Keratinocyte (primary cell): Measurements from ENCODE around the gene PLXNB3. TPM values are rescaled to one million over a fixed set of nuclear protein-coding genes. Genes with fewer than 3 reads are reported as not detected.

Experiments used
- DNase-seq: peaks from one replicate; pipeline ENCODE4 v3.0.0-alpha.2; 2011; ENCODE audit warnings: low read depth, missing footprints, low spot score
- FAIRE-seq: peaks from 2 replicates; lab custom pipeline; 2011; peaks lifted over from hg19 to GRCh38; lab: Jason Lieb, UNC
- H2AFZ ChIP-seq: 2 replicates; pipeline ENCODE4 v1.6.0; 2012; ENCODE audit warnings: low read length, control low read depth, inconsistent platforms; ENCODE audit not compliant: control insufficient read depth
- H3K27ac ChIP-seq: 2 replicates; pipeline ENCODE4 v1.5.1; 2011; ENCODE audit warnings: low read length; ENCODE audit not compliant: control insufficient read depth, insufficient read depth
- H3K27me3 ChIP-seq: 3 replicates; pipeline ENCODE4 v1.6.0; 2011; ENCODE audit warnings: low read length; ENCODE audit not compliant: control insufficient read depth, insufficient read depth; ENCODE audit errors: extremely low read depth
- H3K36me3 ChIP-seq, 2 experiments: 2 replicates in 1 of 2; 3 replicates in 1 of 2; pipeline ENCODE4 v1.5.1; 2011; ENCODE audit warnings: low read length in 2 of 2, mild to moderate bottlenecking in 1 of 2; ENCODE audit not compliant: control insufficient read depth in 2 of 2, insufficient read depth in 2 of 2; ENCODE audit errors: extremely low read depth in 1 of 2
- H3K4me1 ChIP-seq: 3 replicates; pipeline ENCODE4 v1.5.1; 2011; ENCODE audit warnings: low read length; ENCODE audit not compliant: control insufficient read depth, insufficient read depth; ENCODE audit errors: extremely low read depth
- H3K4me2 ChIP-seq: 3 replicates; pipeline ENCODE4 v1.6.0; 2011; ENCODE audit warnings: low read depth, low read length; ENCODE audit not compliant: control insufficient read depth, insufficient read depth; ENCODE audit errors: extremely low read depth
- H3K4me3 ChIP-seq, 3 experiments: fragments of 200-600 bp in 1 of 3; sonication (generic) in 1 of 3; 2 replicates in 2 of 3; 3 replicates in 1 of 3; pipeline ENCODE4 v1.5.1; 2011 to 2016; ENCODE audit warnings: low read length in 3 of 3, mild to moderate bottlenecking in 3 of 3, control low read depth in 2 of 3, inconsistent platforms in 1 of 3, low read depth in 1 of 3, mixed read lengths in 1 of 3, mixed run types in 1 of 3, moderate library complexity in 1 of 3; ENCODE audit not compliant: control insufficient read depth in 2 of 3, insufficient read depth in 2 of 3; ENCODE audit errors: extremely low read depth in 1 of 3
- H3K79me2 ChIP-seq: 2 replicates; pipeline ENCODE4 v1.6.0; 2012; ENCODE audit warnings: low read length; ENCODE audit not compliant: control insufficient read depth, insufficient read depth
- H3K9ac ChIP-seq: 3 replicates; pipeline ENCODE4 v1.6.0; 2011; ENCODE audit warnings: low read length; ENCODE audit not compliant: control insufficient read depth, insufficient read depth; ENCODE audit errors: extremely low read depth
- H3K9me1 ChIP-seq: 3 replicates; pipeline ENCODE4 v1.6.0; 2011; ENCODE audit warnings: low read length; ENCODE audit not compliant: control insufficient read depth, insufficient read depth; ENCODE audit errors: extremely low read depth
- H3K9me3 ChIP-seq: 2 replicates; pipeline ENCODE4 v1.5.1; 2012; ENCODE audit warnings: low read depth, low read length; ENCODE audit not compliant: control insufficient read depth
- H4K20me1 ChIP-seq: 3 replicates; pipeline ENCODE4 v1.6.0; 2011; ENCODE audit warnings: low read length; ENCODE audit not compliant: control insufficient read depth, insufficient read depth; ENCODE audit errors: extremely low read depth
- CTCF ChIP-seq, 3 experiments: IDR thresholded peaks in 1 of 3; conservative IDR thresholded peaks in 1 of 3; optimal IDR thresholded peaks in 1 of 3; 2 replicates in 2 of 3; 3 replicates in 1 of 3; pipeline versions ENCODE3 to v1.5.1; 2011; ENCODE audit warnings: low read length in 3 of 3, mild to moderate bottlenecking in 3 of 3, moderate library complexity in 2 of 3, control low read depth in 1 of 3, inconsistent platforms in 1 of 3; ENCODE audit not compliant: insufficient read depth in 2 of 3; ENCODE audit errors: extremely low read depth in 1 of 3
- EZH2 ChIP-seq: IDR thresholded peaks from one replicate; pipeline ENCODE4 v1.6.1; 2012; ENCODE audit warnings: inconsistent platforms, mild to moderate bottlenecking, low read length, moderate library complexity
- dilution Hi-C: fragments of 300-500 bp; cut with MboI; formaldehyde crosslinking; loops from one replicate; pipeline ENCODE4 v1.7.0; 2020; ENCODE audit warnings: low sequenced_read_pairs; ENCODE audit not compliant: extremely low pct_ligation_motif_present
- polyA plus RNA-seq, 5 experiments: library from polyadenylated mRNA; depleted of rRNA in 3 of 5; stranded (reverse) in 3 of 5; stranded (forward) in 1 of 5; unstranded in 1 of 5; fragments of >200 nt; gene quantifications; 1 replicate in 1 of 5; 2 replicates in 3 of 5; 3 replicates in 1 of 5; pipeline versions ENCODE4 v1.2.1 to v1.2.3, GENCODE V29; 2011 to 2012; ENCODE audit warnings: missing spikeins in 2 of 5, low read depth in 1 of 5, low replicate concordance in 1 of 5

PLXNB3 gene
- polyA plus RNA-seq, 1 donor (not counting 4 experiments of a cell fraction or from before 2014, with no cell fraction given) = 7.2 TPM

- H3K36me3 ChIP-seq = no peaks in the 10 kb centered on the region
- H2AFZ ChIP-seq = no peak overlapping the region
- no peaks in the 10 kb centered on the region for H4K20me1 ChIP-seq
- peaks cover 4% of the 10 kb centered on the region for H3K4me1 ChIP-seq
- dilution Hi-C loops = no loop called here
- no peaks in the 10 kb centered on the region for H3K27me3 ChIP-seq
- no peak for FAIRE-seq
- no peak overlapping the region for H3K27ac ChIP-seq
- TF ChIP-seq EZH2 = no peak
- TF ChIP-seq CTCF (optimal IDR thresholded peaks at IDR 0.05 in 1 of 3, IDR thresholded peaks at IDR 0.05 in 1 of 3, conservative IDR thresholded peaks at IDR 0.05 in 1 of 3; ENCODE audit: extremely low read depth in 1 of 3, insufficient read depth in 2 of 3, low read length in 3 of 3) = no peak
- no peaks in the 10 kb centered on the region for H3K79me2 ChIP-seq
- H3K9me1 ChIP-seq = no peaks in the 10 kb centered on the region
- no peak overlapping the region for H3K9ac ChIP-seq
- H3K4me3 ChIP-seq = no peak overlapping the region
- DNase-seq = no peak
- no peak overlapping the region for H3K4me2 ChIP-seq
- no peaks in the 10 kb centered on the region for H3K9me3 ChIP-seq
These were observed 19.4 kb downstream of the PLXNB3 start for GRCh38 chrX:153783378-153784013.

GRCh38 chrX:153784325-153784967, 20.4 kb downstream of the PLXNB3 start:
- Histone ChIP-seq H3K27ac (no peak overlapping the region), H3K27me3 (no peaks in the 10 kb centered on the region), H3K9me3 (no peaks in the 10 kb centered on the region), H3K9ac (no peak overlapping the region), H4K20me1 (no peaks in the 10 kb centered on the region), H3K79me2 (no peaks in the 10 kb centered on the region), H3K36me3 (peaks cover 0 to 2% of the 10 kb centered on the region in 2 experiments), H3K4me2 (no peak overlapping the region), H3K4me3 (no peak overlapping the region), H3K9me1 (no peaks in the 10 kb centered on the region), H3K4me1 (peaks cover 2% of the 10 kb centered on the region), H2AFZ (no peak overlapping the region)
- DNase-seq (no peak), FAIRE-seq (no peak)
- dilution Hi-C loops = no loop called here
- TF ChIP-seq EZH2 (no peak), CTCF (optimal IDR thresholded peaks at IDR 0.05 in 1 of 3, IDR thresholded peaks at IDR 0.05 in 1 of 3, conservative IDR thresholded peaks at IDR 0.05 in 1 of 3; ENCODE audit: extremely low read depth in 1 of 3, insufficient read depth in 2 of 3, low read length in 3 of 3) (no peak)
